Measurements from ENCODE around the gene PDZD4.

The PDZD4 gene

DNA sequence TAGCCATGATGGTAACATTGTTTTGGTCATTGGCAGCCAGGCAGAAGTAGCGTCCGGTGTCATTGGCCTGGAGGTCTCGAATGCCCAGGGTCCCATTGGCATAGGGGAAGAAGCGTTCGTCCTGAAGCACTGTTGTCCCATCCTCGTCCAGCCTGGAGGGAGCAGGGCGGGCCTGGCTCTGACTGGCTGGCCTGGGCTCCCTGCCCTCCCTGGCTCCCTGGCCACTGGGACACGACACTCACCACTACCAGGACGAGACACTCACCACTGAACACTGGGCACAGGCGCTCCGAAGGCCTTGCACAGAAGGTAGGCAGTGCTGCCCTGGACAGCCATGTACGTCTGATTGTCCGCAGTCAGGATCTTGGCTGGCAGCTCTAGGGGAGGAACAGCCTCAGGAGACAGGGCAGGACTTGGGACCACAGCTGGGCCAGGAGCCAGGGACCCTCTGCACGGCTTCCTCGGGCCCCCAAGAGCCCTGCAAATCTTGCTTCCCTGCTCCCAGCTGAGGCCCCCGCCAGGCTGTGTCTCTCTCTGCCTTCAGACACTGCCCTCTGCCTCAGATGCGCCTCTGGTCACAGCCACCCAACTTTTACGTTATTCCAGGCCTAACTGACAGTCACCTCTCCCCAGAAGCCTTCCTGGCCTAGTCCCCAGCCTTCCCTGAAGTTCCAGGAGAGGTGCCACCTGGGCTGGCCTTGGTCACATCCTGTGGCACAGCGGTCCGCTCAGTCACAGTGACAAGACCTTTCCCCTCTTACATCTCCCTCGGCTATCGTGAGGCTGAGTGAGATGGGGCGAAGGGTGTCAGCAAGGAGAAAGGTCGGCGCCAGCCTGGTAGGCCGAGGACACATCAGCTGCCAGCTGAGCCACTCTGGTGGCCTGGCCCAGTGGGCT lies 38.5 kb upstream of the PDZD4 start:
- no peak for DNase-seq (ENCODE audit: low read depth, low spot score)

DNA sequence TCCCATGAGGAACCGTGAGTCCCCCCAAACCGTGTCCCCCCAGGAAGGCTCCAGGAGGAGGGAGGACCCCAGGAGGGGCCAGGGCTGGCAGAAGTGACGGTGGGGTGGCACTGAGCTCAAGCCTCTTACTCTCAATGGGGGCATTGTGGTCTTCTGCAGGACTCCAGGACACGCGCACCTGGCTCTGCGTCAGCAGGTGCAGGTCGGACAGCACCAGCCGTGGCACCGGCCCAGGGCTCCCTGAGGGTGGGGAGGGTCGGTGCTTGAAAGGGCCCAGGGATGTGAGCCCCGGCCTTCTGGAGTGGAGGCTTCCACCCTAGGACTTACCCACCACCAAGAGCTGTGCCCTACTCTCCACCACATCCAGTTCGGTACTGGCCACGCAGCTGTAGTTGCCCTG lies 37.3 kb upstream of the PDZD4 start:
- DNase-seq (ENCODE audit: low read depth, low spot score), result no peak

- DNase-seq (ENCODE audit: low read depth, low spot score), result no peak
Measured at GRCh38 chrX:153867139-153867538, 36.8 kb upstream of the PDZD4 start.

DNA sequence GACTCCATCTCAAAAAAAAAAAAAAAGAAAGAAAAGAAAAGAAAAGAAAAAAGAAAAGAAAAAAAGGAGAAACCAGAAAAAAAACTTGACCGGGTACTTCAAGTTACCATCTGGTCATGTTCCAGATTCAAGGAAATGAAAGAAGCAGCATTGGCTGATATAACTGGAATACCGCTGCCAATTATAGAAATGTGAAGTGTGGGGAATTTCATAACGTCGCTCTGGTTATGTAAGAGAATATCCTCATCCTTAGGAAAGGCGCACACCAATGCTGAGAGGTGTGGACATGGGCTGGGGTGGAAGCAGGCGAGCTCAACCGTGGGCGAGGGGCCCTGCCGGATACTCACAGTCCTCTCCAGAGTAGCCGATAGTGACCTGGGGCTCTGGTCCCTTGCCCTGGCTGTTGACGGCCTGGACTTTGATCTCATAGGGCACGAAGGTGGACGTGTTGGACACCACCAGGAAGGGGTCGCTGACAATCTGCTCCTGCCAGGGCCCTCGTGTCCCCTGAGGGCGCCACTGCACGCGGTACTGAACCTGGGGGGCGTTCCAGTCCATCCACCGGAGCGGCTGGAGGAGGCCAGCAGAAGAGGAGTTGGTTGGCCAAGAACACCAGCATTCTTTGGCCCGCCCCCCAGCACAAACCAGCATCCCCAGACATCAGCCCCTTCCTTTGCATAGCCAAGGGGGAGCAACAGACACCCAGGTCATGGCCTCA lies 36.1 kb upstream of the PDZD4 start:
- DNase-seq (ENCODE audit: low read depth, low spot score), result no peak

DNA sequence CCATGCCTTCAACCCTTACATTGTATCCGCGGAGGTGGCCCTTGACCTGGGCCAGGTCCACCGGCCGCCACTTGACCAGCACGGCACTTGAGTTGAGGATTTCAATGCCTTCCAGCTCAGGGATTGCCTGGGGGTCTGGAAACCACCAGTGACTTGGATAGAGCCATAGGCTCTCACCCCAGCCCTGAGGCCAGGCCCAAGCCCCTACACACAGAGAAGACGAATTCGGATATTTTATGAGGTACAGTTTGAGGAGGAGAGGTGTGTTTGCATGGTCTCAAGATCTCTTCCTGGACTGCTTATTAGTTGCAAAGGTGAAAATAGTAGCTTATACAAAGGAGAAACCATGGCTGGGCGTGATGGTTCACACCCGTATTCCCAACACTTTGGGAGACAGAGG lies 35.3 kb upstream of the PDZD4 start:
- no peak for DNase-seq (ENCODE audit: low read depth, low spot score)

GRCh38 chrX:153865321-153865580 lies 34.9 kb upstream of the PDZD4 start:
- no peak for DNase-seq (ENCODE audit: low read depth, low spot score)

- no peak for DNase-seq (ENCODE audit: low read depth, low spot score)
Measured at GRCh38 chrX:153864561-153865320, 34.4 kb upstream of the PDZD4 start.

DNA sequence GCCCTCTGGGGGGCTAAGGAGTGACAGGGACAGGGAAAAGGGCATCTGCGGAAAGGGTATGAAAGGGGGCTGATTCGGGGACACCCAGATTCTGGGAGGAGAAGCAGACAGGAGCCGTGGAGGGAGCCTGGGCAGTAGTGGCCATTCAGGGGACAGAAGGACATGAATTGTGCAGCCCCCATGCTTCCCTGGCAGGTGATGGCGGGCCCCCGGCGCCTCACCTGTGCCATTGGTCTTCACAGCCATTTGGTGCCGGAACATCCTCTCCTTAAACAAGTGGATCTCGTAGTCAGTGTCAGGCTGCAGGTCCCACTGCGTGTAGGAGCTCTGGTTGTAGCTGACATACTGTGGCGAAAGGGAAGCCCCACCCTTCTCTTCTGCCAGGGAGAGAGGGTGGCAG lies 33.8 kb upstream of the PDZD4 start:
- DNase-seq (ENCODE audit: low read depth, low spot score), result no peak

- DNase-seq (ENCODE audit: low read depth, low spot score), result no peak
Measured at GRCh38 chrX:153863251-153863991, 33.1 kb upstream of the PDZD4 start.

DNA sequence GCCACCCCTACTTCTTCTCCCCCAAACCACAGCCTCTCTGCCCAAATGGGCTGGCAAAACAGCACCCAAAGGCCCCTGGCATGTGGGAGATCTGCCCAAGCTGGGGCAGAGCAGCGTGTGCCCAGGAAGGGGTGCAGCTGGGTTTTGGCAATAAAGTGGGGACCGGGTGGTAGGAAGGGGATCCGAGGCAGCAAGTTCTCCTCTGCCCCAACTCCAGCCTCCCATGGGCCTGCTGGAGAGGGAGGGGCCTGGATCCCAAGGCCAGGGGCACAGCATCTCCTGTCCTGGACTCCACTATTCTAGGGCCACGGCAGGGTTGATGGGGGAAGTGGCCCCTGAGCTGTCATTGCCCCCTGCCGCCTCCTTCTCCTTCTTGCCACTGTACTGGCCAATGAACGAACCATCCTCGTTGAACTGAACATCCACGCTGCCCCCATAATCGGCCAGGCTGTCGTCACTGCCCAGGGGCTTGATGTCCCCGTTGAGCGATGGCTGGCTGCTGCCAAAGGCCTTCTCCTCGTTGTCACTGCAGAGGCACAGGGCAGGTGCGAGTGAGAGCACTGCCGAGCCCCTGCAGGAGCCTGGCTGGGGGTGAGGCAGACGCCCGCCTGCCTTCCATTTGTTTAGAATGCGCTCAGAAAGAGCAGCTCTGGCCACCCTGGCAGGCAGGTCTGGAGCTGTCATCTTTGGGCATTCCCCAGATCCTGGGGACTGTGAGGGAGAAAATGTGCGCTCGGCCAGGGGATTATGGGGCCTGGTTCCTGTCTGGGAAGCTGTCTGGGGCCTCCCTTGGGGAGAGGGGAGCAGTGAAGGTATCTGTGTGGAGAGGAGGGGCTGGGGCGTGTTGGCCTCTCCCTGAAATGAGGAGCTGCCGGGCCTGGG lies 32.3 kb upstream of the PDZD4 start:
- no peak for DNase-seq (ENCODE audit: low read depth, low spot score)

- no peak for DNase-seq (ENCODE audit: low read depth, low spot score)
Measured at GRCh38 chrX:153861733-153862310, 31.5 kb upstream of the PDZD4 start.

DNA sequence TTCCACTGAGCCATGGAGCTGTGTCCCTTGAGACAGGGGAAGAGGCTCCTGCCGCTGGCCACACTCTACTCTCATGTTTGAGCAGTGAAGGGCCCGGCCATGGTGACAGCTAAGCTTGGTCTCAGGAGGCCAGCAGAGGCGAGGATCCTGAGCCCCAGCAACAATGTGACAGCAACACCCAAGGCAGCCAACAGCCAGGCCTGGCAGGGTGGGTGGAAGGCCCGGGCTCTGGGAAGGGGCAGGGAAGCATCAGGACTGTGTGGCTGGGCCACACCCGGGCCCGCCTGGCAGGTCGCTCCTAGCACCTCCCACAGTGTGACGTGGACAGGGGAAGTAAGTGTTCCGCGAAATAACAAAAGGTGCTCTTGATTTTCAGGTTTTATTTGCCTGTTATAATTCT lies 30.8 kb upstream of the PDZD4 start:
- no peak for DNase-seq (ENCODE audit: low read depth, low spot score)

DNA sequence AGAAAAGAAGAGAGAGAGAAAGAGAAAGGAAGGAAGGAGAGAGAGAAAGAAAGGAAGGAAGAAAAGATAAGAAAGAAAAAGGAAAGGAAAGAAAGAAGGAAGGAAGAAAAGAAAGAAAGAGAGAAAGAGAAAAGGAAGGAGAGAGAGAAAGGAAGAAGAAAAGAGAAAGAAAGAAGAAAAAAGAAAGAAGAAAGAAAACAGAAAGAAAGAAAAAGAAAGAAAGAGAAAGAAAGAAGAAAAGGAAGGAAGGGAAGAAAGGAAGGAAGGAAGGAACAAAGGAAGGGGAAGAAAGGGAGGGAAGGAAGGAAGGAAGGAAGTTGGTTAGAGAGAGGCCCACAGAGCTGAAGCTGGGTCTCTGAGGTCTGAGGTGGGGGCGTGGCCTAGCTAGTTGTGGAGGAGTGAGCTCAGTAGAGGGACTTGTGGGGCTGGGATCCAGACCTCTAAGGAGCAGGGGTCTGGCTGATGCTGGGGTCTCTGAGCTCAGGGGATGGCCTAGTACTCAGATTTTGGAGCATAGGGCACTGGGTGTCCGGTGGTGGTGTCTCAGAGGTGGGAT lies 27.1 kb upstream of the PDZD4 start:
- DNase-seq (ENCODE audit: low read depth, low spot score), result no peak

- no peak for DNase-seq (ENCODE audit: low read depth, low spot score)
Measured at GRCh38 chrX:153854702-153855101, 24.4 kb upstream of the PDZD4 start.

DNA sequence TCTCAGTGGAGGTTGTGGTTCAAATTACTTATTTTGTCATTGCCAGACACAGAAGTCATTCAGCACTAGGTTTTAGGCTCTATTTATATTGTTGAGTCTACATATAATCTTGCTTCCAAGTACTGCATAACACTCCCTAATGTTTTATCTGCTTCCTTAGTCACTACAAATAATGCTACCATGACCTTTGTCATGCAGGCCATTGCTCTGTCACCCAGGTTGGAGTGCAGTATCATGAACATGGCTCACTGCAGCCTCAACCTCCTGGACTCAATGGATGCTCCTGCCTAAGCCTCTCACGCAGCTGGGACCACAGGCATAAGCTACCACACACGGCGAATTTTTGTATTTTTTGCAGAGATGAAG lies 23.5 kb upstream of the PDZD4 start:
- no peak for DNase-seq (ENCODE audit: low read depth, low spot score)

DNA sequence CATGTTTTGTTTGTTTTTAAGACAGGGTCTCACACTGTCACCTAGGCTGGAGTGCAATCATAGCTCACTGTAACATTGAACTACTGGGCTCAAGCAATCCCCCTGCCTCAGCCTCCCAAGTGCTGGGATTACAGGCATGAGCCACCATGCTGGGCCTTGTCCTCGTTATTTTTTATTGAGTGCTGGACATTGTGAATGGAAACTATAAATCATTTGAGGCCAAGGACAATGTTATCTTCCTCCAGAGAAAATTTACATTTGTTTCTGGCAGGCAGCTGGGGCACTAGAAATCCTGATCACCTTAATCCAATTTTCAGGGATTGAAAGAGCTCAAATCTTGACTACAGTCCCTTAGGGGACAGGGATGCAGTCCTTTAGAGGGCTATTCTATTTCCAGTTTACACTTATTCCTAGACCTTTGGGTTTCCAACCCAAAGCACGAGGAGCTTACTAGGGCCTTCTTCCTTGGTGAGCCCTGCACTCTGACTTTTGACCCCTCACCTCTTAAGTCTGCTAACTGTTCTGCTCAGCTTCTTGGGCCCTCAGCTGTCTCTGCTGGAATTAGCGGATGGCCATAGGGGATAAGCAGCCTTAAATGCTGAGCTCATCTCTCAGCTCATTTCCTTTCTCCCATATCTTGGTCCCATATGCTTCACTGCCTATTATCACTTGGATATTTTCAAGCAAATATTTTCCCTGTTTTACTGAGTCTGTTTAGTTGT lies 23.0 kb upstream of the PDZD4 start:
- no peak for DNase-seq (ENCODE audit: low read depth, low spot score)

DNA sequence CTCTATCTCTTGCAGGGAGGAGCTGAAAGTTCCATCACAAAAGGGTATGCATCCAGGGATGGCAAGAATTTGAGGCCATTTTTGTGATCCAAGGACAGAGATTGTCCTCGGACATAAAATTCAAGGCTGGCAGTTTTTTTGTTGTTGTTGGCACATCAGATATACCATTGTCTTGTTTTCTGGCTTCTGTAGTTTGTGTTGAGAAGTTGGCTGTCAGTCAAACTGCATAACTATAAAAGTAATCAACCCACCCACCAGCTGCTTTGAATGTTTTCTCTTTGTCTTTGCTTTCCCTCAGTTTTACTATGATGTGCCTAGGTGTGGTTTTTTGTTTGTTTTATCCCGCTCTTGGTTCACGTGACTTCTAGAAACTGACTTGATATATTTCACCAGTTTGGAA lies 21.6 kb upstream of the PDZD4 start:
- no peak for DNase-seq (ENCODE audit: low read depth, low spot score)

DNA sequence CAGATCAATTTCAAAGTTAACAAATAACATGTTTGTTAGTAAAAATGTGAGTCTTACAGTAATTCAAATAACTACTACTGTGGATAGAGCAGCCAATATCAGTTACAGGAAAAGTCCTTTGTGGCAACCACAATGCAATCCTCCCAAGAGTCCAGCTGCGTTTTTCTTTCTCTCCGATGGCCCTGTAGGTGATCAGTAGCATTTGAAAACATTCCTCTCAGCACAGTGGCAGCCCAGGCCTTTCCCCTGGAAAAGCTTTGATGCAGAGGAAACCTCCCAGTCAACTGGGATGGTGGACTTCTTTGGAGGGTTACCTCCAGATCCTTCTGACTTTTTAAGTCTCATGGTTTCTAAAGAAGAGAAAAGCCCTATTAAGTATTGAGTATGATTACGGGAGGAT lies 18.0 kb upstream of the PDZD4 start:
- DNase-seq (ENCODE audit: low read depth, low spot score), result no peak

- DNase-seq (ENCODE audit: low read depth, low spot score), result no peak
Measured at GRCh38 chrX:153845842-153846241, 15.5 kb upstream of the PDZD4 start.

- no peak for DNase-seq (ENCODE audit: low read depth, low spot score)
Measured at GRCh38 chrX:153845195-153845594, 14.9 kb upstream of the PDZD4 start.

All from activated CD4-positive, CD25-positive, alpha-beta regulatory T cell treated with anti-CD3 and anti-CD28 coated beads, Interleukin-2, amount 50 U/mL, for 16 hours (primary cell).